Upper lobe of left lung (tissue), 4 donors: ENCODE data around the gene TRMT6.

ENCODE experiments used
- CTCF ChIP-seq, 6 experiments: fragments of 450-650 bp in 4 of 6; fragments of 200-600 bp in 2 of 6; sonication (generic) in 2 of 6; IDR thresholded peaks; one replicate each; pipeline ENCODE4 v1.5.1; 2016 to 2019; ENCODE audit warnings: antibody characterized with exemption in 6 of 6
- EP300 ChIP-seq, 4 donors: sonication (generic); formaldehyde crosslinking; IDR thresholded peaks; one replicate each; pipeline ENCODE4 v1.5.1; 2017; ENCODE audit warnings: antibody characterized with exemption in 4 of 4, control low read depth in 2 of 4

GRCh38 chr20:5933802-5934436 lies 16.4 kb downstream of the TRMT6 start:
- TF ChIP-seq EP300 (IDR thresholded peaks at IDR 0.05): no peak
- TF ChIP-seq CTCF (IDR thresholded peaks at IDR 0.05): no peak
